ENCODE measurements around the gene FAM120AOS. TPM values are rescaled to one million over a fixed set of nuclear protein-coding genes. Genes with fewer than 3 reads are reported as not detected.

The FAM120AOS gene
- total and polyA plus RNA-seq, 2 of the 8 experiments (the other 6 are each of a cell fraction or from before 2014, with no cell fraction given) = 29.6 to 37.6 TPM

DNA sequence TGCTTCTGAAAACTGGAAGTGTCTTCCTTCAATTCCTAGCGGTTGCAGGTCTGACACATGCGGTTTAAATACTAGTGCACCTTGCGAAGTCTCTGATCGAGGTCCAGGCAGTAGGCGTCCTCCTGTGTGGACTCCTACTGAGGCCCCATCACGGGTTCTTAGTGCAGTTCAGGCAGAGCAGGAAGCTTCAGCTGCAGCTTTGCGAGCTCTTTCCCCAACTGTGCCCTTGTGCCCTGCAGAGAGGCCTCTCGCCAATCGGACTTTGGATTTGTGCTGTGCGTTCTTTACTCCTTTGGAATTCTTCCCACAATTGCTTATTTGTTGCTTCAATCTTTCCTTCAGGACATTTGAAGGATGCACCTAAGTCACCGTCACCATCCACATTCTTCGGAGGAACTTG, 40.6 kb upstream of the FAM120AOS start:
- no peaks in the 10 kb centered on the region for H3K23me2 ChIP-seq (ENCODE audit: low read depth, low read length)
- peaks cover 5% of the 10 kb centered on the region for H3K79me1 ChIP-seq (ENCODE audit: low read depth, low read length)
- H3K9ac ChIP-seq (replicated peaks in 1 of 4; ENCODE audit: extremely low read depth in 1 of 4, low read depth in 3 of 4, low read length in 3 of 4) = no peak overlapping the region
- no peak overlapping the region for H3K18ac ChIP-seq (ENCODE audit: extremely low read depth, low read length)
- H3K14ac ChIP-seq (ENCODE audit: insufficient read length) = no peak overlapping the region
- H3K4me2 ChIP-seq (ENCODE audit: insufficient read depth in 1 of 2, low read depth in 2 of 2, low read length in 2 of 2) = no peak overlapping the region
- H3K36me3 ChIP-seq (ENCODE audit: control insufficient read depth in 2 of 4, insufficient read depth in 4 of 4, low read length in 3 of 4) = peaks cover 4 to 30% (median 10%) of the 10 kb centered on the region in 4 experiments; a peak in 7 of 8 replicates
- no peaks in the 10 kb centered on the region for H3K9me3 ChIP-seq (ENCODE audit: insufficient read depth in 2 of 2, low read depth in 1 of 2, low read length in 1 of 2)
- DNase-seq (ENCODE audit: low read depth in 1 of 2, low spot score in 2 of 2) (no peak), FAIRE-seq (no peak)
- no peak overlapping the region for H4K8ac ChIP-seq (ENCODE audit: extremely low read depth, insufficient read depth, low read length)
- H3K4me3 ChIP-seq (ENCODE audit: extremely low read depth in 1 of 4, insufficient read depth in 2 of 4, low read depth in 3 of 4, low read length in 4 of 4) = no peak overlapping the region
- H2BK12ac ChIP-seq (ENCODE audit: low read depth, low read length) = no peak overlapping the region
- H3K27ac ChIP-seq (ENCODE audit: low read depth, low read length) = no peak overlapping the region
- no peaks in the 10 kb centered on the region for H3K4me1 ChIP-seq (replicated peaks in 1 of 4; ENCODE audit: control insufficient read depth in 3 of 4, insufficient read depth in 4 of 4, low read length in 3 of 4)
- no peak overlapping the region for H4K91ac ChIP-seq (replicated peaks; ENCODE audit: insufficient read length, low read length)
- WGBS, 2 experiments (ENCODE audit: extremely low coverage in 1 of 2, insufficient coverage in 1 of 2, insufficient read length in 1 of 2, insufficient replicate concordance in 2 of 2, low coverage in 1 of 2, low lambda C conversion rate in 2 of 2, missing lambda C conversion rate in 1 of 2) = 86% methylated on average over 12 of the region's 12 CpGs; no CpG with 5 or more reads in 1 of the 2 experiments
- H3K4ac ChIP-seq (replicated peaks; ENCODE audit: insufficient read length, low read depth, low read length) = no peak overlapping the region
- no peak overlapping the region for H2BK20ac ChIP-seq (ENCODE audit: low read length)
- no peak overlapping the region for H3K56ac ChIP-seq (replicated peaks; ENCODE audit: insufficient read length, low read depth, low read length)
- no peak overlapping the region for H2BK120ac ChIP-seq (replicated peaks; ENCODE audit: low read depth, low read length)
- peaks cover 0 to 22% of the 10 kb centered on the region in 2 experiments; a peak in 2 of 4 replicates for H3K79me2 ChIP-seq (ENCODE audit: control insufficient read depth in 1 of 2, insufficient read depth in 2 of 2, low read length in 2 of 2)
- peaks cover 3 to 4% of the 10 kb centered on the region in 2 experiments for H4K20me1 ChIP-seq (replicated peaks in 1 of 2; ENCODE audit: control insufficient read depth in 1 of 2, insufficient read depth in 2 of 2, low read length in 2 of 2)
- no peak overlapping the region for H3K23ac ChIP-seq (ENCODE audit: insufficient read length)
- ChIA-PET POLR2A (ENCODE audit: partially characterized antibody) (no interaction called here), CTCF (ENCODE audit: partially characterized antibody) (interaction anchor here (1.1 to 1.3 kb wide), 2 partner anchors 17 to 20 kb away, joined by 3 read pairs; no protein-coding TSS in a partner anchor)
- no peak overlapping the region for H2BK15ac ChIP-seq (ENCODE audit: low read length)
- no peak for TF ChIP-seq RNF2 (IDR thresholded peaks at IDR 0.05; ENCODE audit: borderline replicate concordance, low read depth, low read length, missing control alignments, poor library complexity, severe bottlenecking)
- TF ChIP-seq CHD1 (IDR thresholded peaks at IDR 0.05; ENCODE audit: low read depth, low read length) = no peak
- TF ChIP-seq, protein P1, sequence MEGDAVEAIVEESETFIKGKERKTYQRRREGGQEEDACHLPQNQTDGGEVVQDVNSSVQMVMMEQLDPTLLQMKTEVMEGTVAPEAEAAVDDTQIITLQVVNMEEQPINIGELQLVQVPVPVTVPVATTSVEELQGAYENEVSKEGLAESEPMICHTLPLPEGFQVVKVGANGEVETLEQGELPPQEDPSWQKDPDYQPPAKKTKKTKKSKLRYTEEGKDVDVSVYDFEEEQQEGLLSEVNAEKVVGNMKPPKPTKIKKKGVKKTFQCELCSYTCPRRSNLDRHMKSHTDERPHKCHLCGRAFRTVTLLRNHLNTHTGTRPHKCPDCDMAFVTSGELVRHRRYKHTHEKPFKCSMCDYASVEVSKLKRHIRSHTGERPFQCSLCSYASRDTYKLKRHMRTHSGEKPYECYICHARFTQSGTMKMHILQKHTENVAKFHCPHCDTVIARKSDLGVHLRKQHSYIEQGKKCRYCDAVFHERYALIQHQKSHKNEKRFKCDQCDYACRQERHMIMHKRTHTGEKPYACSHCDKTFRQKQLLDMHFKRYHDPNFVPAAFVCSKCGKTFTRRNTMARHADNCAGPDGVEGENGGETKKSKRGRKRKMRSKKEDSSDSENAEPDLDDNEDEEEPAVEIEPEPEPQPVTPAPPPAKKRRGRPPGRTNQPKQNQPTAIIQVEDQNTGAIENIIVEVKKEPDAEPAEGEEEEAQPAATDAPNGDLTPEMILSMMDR (IDR thresholded peaks at IDR 0.05; ENCODE audit: control extremely low read depth in 1 of 3, insufficient read depth in 1 of 3, low read depth in 1 of 3, low read length in 3 of 3) = no peak
- TF ChIP-seq POLR2AphosphoS5 (IDR thresholded peaks at IDR 0.05; ENCODE audit: low read depth, low read length) = no peak
- no peak for TF ChIP-seq TEAD4 (IDR thresholded peaks at IDR 0.05; ENCODE audit: low read depth, low read length)
- TF ChIP-seq EZH2 (IDR thresholded peaks at IDR 0.05; ENCODE audit: low read depth, low read length, severe bottlenecking) = no peak
- TF ChIP-seq RAD21 (IDR thresholded peaks at IDR 0.05 in 1 of 2, conservative IDR thresholded peaks at IDR 0.05 in 1 of 2; ENCODE audit: low read depth in 2 of 2, low read length in 2 of 2) = no peak
- no peak for TF ChIP-seq GABPA (IDR thresholded peaks at IDR 0.05; ENCODE audit: borderline replicate concordance, insufficient read depth, low read length)
- TF ChIP-seq RFX5 (IDR thresholded peaks at IDR 0.05; ENCODE audit: borderline replicate concordance, low read depth, low read length) = no peak
- no peak for TF ChIP-seq JUND (IDR thresholded peaks at IDR 0.05; ENCODE audit: low read length)
- H4K5ac ChIP-seq (ENCODE audit: insufficient read length, low read depth, low read length) = no peak overlapping the region
- H2AFZ ChIP-seq (ENCODE audit: low read length) = no peak overlapping the region
- no peak overlapping the region for H2BK5ac ChIP-seq (ENCODE audit: low read depth, low read length)
- H3K27me3 ChIP-seq (replicated peaks in 1 of 4; ENCODE audit: control insufficient read depth in 3 of 4, extremely low read depth in 1 of 4, insufficient read depth in 3 of 4, low read length in 3 of 4) = no peaks in the 10 kb centered on the region
- no peak overlapping the region for H2AK5ac ChIP-seq (ENCODE audit: low read depth, low read length)
